SK-MEL-5 (cell line): Measurements from ENCODE around the gene CHSY3. TPM values are rescaled to one million over a fixed set of nuclear protein-coding genes. Genes with fewer than 3 reads are reported as not detected.

Source experiments
- DNase-seq: peaks from one replicate; pipeline ENCODE4 v3.0.0-alpha.2; 2016; ENCODE audit warnings: low read depth, low spot score
- in situ Hi-C: cut with HindIII; loops from 2 replicates; pipeline ENCODE4 v1.10.0; 2016; ENCODE audit warnings: low sequenced_read_pairs, high pct_unique_total_duplicates, low pct_unique_long_range_greater_than_20kb
- total RNA-seq: library from RNA; depleted of rRNA; stranded (reverse); fragments of >200 nt; shearing (Covaris generic); gene quantifications from 2 replicates; pipeline ENCODE4 v1.2.3, GENCODE V29; 2014

CHSY3 gene
- total RNA-seq, 1 experiment from 2014 or later = 7.5 TPM

- in situ Hi-C loops = no loop called here
- no peak for DNase-seq
These were observed 96.2 kb downstream of the CHSY3 start for GRCh38 chr5:130000460-130000859.

GRCh38 chr5:130002183-130002582, 97.9 kb downstream of the CHSY3 start:
- in situ Hi-C loops = no loop called here
- DNase-seq = no peak

GRCh38 chr5:130002876-130003275, 98.6 kb downstream of the CHSY3 start:
- in situ Hi-C loops = no loop called here
- no peak for DNase-seq

GRCh38 chr5:130011986-130012385, 107.7 kb downstream of the CHSY3 start:
- in situ Hi-C loops = no loop called here
- no peak for DNase-seq

- no peak for DNase-seq
- in situ Hi-C loops = no loop called here
These were observed 112.9 kb downstream of the CHSY3 start for GRCh38 chr5:130017173-130017572.

- DNase-seq = no peak
- in situ Hi-C loops = no loop called here
These were observed 114.4 kb downstream of the CHSY3 start for GRCh38 chr5:130018641-130019040.

GRCh38 chr5:130021000-130021399, 116.7 kb downstream of the CHSY3 start:
- in situ Hi-C loops = no loop called here
- no peak for DNase-seq

GRCh38 chr5:130021876-130022275, 117.6 kb downstream of the CHSY3 start:
- DNase-seq = no peak
- in situ Hi-C loops = no loop called here

GRCh38 chr5:130023604-130024003, 119.3 kb downstream of the CHSY3 start:
- no peak for DNase-seq
- in situ Hi-C loops = no loop called here

- in situ Hi-C loops = no loop called here
These were observed 119.7 kb downstream of the CHSY3 start for GRCh38 chr5:130024006-130024405.

GRCh38 chr5:130025511-130025910, 121.2 kb downstream of the CHSY3 start:
- no peak for DNase-seq

More at GRCh38 chr5:130024006-130024405, 119.7 kb downstream of the CHSY3 start:
- no peak for DNase-seq

GRCh38 chr5:130032807-130033206, 128.5 kb downstream of the CHSY3 start:
- no peak for DNase-seq
- in situ Hi-C loops = no loop called here

More at GRCh38 chr5:130025511-130025910, 121.2 kb downstream of the CHSY3 start:
- in situ Hi-C loops = no loop called here

GRCh38 chr5:130034566-130035210, 130.4 kb downstream of the CHSY3 start:
- in situ Hi-C loops = no loop called here
- no peak for DNase-seq

- in situ Hi-C loops = no loop called here
- DNase-seq = no peak
These were observed 131.1 kb downstream of the CHSY3 start for GRCh38 chr5:130035388-130035787.

GRCh38 chr5:130037905-130038304, 133.6 kb downstream of the CHSY3 start:
- in situ Hi-C loops = no loop called here
- no peak for DNase-seq

GRCh38 chr5:130043834-130044233, 139.6 kb downstream of the CHSY3 start:
- in situ Hi-C loops = no loop called here
- no peak for DNase-seq

GRCh38 chr5:130045334-130045733, 141.1 kb downstream of the CHSY3 start:
- no peak for DNase-seq
- in situ Hi-C loops = no loop called here

GRCh38 chr5:130050585-130050984, 146.3 kb downstream of the CHSY3 start:
- DNase-seq = no peak
- in situ Hi-C loops = no loop called here

GRCh38 chr5:130052752-130053151, 148.5 kb downstream of the CHSY3 start:
- DNase-seq = no peak
- in situ Hi-C loops = no loop called here

- DNase-seq = no peak
- in situ Hi-C loops = no loop called here
These were observed 151.3 kb downstream of the CHSY3 start for GRCh38 chr5:130055572-130055971.
